SU-DHL-6 (cell line): ENCODE results near the gene ZNF747.
A peak's percentile ranks its signal among the peaks of the same experiment; 100 is the strongest.

Experiments used
- H2AFZ ChIP-seq: fragments of 200-600 bp; sonication (generic); 2 replicates; pipeline ENCODE4 v1.6.1; 2014; ENCODE audit warnings: low read depth, mild to moderate bottlenecking, moderate library complexity, mixed read lengths, antibody characterized with exemption, low read length; ENCODE audit not compliant: severe bottlenecking
- H3F3A ChIP-seq: fragments of 200-600 bp; shearing (Covaris generic); 2 replicates; pipeline ENCODE4 v1.6.0; 2016; ENCODE audit warnings: antibody characterized with exemption, mild to moderate bottlenecking; ENCODE audit not compliant: insufficient read depth
- H3K27ac ChIP-seq: fragments of 200-600 bp; sonication (generic); 2 replicates; pipeline ENCODE4 v1.5.1; 2016; ENCODE audit warnings: low read depth, mild to moderate bottlenecking, low read length, moderate library complexity, mixed read lengths
- H3K27me3 ChIP-seq: fragments of 200-600 bp; sonication (generic), shearing (Covaris generic); 2 replicates; pipeline ENCODE4 v1.6.0; 2014; ENCODE audit warnings: mild to moderate bottlenecking, low read length
- H3K36me3 ChIP-seq: fragments of 200-600 bp; sonication (generic); 2 replicates; pipeline ENCODE4 v1.6.1; 2014; ENCODE audit warnings: mild to moderate bottlenecking, low read length, mixed read lengths
- H3K4me2 ChIP-seq: fragments of 300-600, 200-600 bp; shearing (Covaris generic), sonication (generic); 2 replicates; pipeline ENCODE4 v1.6.0; 2014; ENCODE audit warnings: low read length, low read depth, mild to moderate bottlenecking; ENCODE audit not compliant: poor library complexity, severe bottlenecking
- H3K4me3 ChIP-seq: fragments of 200-600 bp; sonication (generic); 2 replicates; pipeline ENCODE4 v1.5.1; 2014; ENCODE audit warnings: antibody characterized with exemption, low read length, mild to moderate bottlenecking, mixed read lengths; ENCODE audit not compliant: insufficient read depth, poor library complexity, severe bottlenecking
- H3K79me2 ChIP-seq: fragments of 200-600 bp; sonication (generic); 2 replicates; pipeline ENCODE4 v1.6.1; 2014; ENCODE audit warnings: mild to moderate bottlenecking, low read length, moderate library complexity; ENCODE audit not compliant: insufficient read depth
- H3K9ac ChIP-seq: fragments of 200-600 bp; sonication (generic); 2 replicates; pipeline ENCODE4 v1.7.0; 2014; ENCODE audit warnings: mild to moderate bottlenecking, low read length
- H3K9me2 ChIP-seq: fragments of 200-600 bp; sonication (generic); replicated peaks from 2 replicates; pipeline ENCODE4 v1.6.1; 2014; ENCODE audit warnings: low read length; ENCODE audit not compliant: insufficient read depth
- H3K9me3 ChIP-seq: fragments of 200-600 bp; sonication (generic); 2 replicates; pipeline ENCODE4 v1.6.1; 2014; ENCODE audit warnings: low read length, mixed read lengths; ENCODE audit not compliant: insufficient read depth
- H4K20me1 ChIP-seq: fragments of 200-600 bp; sonication (generic); 2 replicates; pipeline ENCODE4 v1.6.1; 2014; ENCODE audit warnings: low read depth, mild to moderate bottlenecking, antibody characterized with exemption, low read length, moderate library complexity, mixed read lengths
- CTCF ChIP-seq: fragments of 200-600 bp; sonication (generic); IDR thresholded peaks from one replicate; pipeline ENCODE4 v1.5.1; 2017; ENCODE audit warnings: antibody characterized with exemption, mild to moderate bottlenecking, low read length, moderate library complexity; ENCODE audit not compliant: insufficient read depth, poor library complexity, severe bottlenecking
- EZH2phosphoT487 ChIP-seq: fragments of 200-600 bp; sonication (generic), shearing (Covaris generic); conservative IDR thresholded peaks from 2 replicates; pipeline ENCODE4 v1.6.1; 2018; ENCODE audit warnings: mild to moderate bottlenecking, antibody characterized with exemption, low read length, moderate library complexity, mixed read lengths

ZNF747 gene

GRCh38 chr16:30574678-30575077 lies 40.0 kb upstream of the ZNF747 start:
- Histone ChIP-seq H2AFZ (no peak overlapping the region), H3K4me3 (no peak overlapping the region), H3K27me3 (no peaks in the 10 kb centered on the region), H3K79me2 (peaks cover 27% of the 10 kb centered on the region), H3K27ac (no peak overlapping the region), H3K4me2 (peak overlapping the region; percentile 23), H3K36me3 (no peaks in the 10 kb centered on the region), H3K9me3 (no peaks in the 10 kb centered on the region), H3F3A (no peaks in the 10 kb centered on the region), H3K9ac (no peak overlapping the region), H4K20me1 (no peaks in the 10 kb centered on the region), H3K9me2 (no peaks in the 10 kb centered on the region)
- TF ChIP-seq CTCF: no peak
- TF ChIP-seq EZH2phosphoT487: no peak

DNA sequence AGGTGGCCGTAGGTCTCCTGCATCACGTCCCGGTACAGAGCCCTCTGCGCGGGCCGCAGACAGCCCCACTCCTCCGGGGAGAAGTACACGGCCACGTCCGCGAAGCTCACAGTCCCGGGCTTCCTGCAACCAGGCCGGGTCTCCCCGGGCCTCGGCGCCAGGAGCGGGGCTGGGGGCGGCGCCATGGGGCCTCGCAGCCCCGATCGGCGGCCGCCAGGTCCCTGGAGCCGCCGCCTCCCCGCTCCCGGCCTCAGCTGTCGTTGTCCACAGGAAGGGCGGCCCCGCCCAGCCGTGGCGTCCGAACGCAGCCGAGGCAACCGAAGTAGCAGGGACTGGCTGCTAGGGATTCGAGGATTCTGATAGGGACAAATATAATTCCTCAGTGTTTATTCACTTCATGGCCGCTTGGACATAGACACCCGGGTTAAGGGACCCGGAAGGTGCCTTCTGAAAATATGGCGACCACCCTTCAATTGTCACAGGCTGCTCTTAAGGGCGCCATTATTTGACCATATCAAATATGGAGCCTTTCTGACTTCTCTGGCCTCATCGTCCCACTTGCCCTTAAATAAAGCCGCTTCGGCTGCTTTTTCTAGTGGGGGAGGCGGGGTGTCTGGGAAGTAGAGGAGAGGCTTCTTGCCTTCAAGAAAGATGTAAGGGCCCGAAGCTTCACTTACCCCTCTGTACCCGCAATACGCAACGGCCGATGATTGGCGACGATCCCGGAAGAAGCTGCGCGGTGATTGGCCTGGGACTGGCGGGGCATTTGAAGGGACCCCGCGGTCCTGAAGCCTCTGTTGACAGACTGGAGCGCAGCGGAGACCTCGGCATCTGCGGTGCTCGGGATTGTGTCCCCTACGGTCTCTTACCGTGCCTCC lies 37.0 kb upstream of the ZNF747 start, which contains the start of gene ZNF688:
Gene ZNF688, minus strand, starts transcription at position 270 of the 878 bp plus-strand sequence. Its CDS starts 85 bp downstream, at position 185.
- H3K79me2 ChIP-seq: peaks cover 27% of the 10 kb centered on the region
- H3K4me2 ChIP-seq: peak within 1 kb of the TSS; percentile 72
- H3K9ac ChIP-seq: peak within 1 kb of the TSS; percentile 77
- H3K27me3 ChIP-seq: no peaks in the 10 kb centered on the region
- H3K4me3 ChIP-seq: peak within 1 kb of the TSS; percentile 73
- H3K9me2 ChIP-seq: no peaks in the 10 kb centered on the region
- no peak for TF ChIP-seq EZH2phosphoT487
- TF ChIP-seq CTCF: no peak
- H2AFZ ChIP-seq: peak within 1 kb of the TSS; percentile 89
- no peaks in the 10 kb centered on the region for H4K20me1 ChIP-seq
- no peaks in the 10 kb centered on the region for H3K36me3 ChIP-seq
- no peaks in the 10 kb centered on the region for H3F3A ChIP-seq
- H3K27ac ChIP-seq: peak within 1 kb of the TSS; percentile 77
- no peaks in the 10 kb centered on the region for H3K9me3 ChIP-seq

- peak overlapping the region; percentile 72 for H3K4me2 ChIP-seq
- peak overlapping the region; percentile 77 for H3K9ac ChIP-seq
- peak overlapping the region; percentile 77 for H3K27ac ChIP-seq
- TF ChIP-seq CTCF: no peak
- no peak for TF ChIP-seq EZH2phosphoT487
- H3K9me3 ChIP-seq: no peaks in the 10 kb centered on the region
- no peaks in the 10 kb centered on the region for H3K9me2 ChIP-seq
- no peaks in the 10 kb centered on the region for H3K27me3 ChIP-seq
- H2AFZ ChIP-seq: peak overlapping the region; percentile 89
- H4K20me1 ChIP-seq: no peaks in the 10 kb centered on the region
- H3K79me2 ChIP-seq: peaks cover 23% of the 10 kb centered on the region
- no peaks in the 10 kb centered on the region for H3F3A ChIP-seq
- H3K4me3 ChIP-seq: peak overlapping the region; percentile 73
- no peaks in the 10 kb centered on the region for H3K36me3 ChIP-seq
Measured at GRCh38 chr16:30570636-30571444, 36.2 kb upstream of the ZNF747 start.
